Activated T-helper 9 cell treated with anti-CD3 and anti-CD28 coated beads, Interleukin-2, amount 50 U/mL, for 16 hours (primary cell): ENCODE results near the gene GFRA4.

Experiments
- DNase-seq: peaks from one replicate; pipeline ENCODE4 v3.0.0-alpha.2; 2020; ENCODE audit warnings: low read depth

The GFRA4 gene, protein sequence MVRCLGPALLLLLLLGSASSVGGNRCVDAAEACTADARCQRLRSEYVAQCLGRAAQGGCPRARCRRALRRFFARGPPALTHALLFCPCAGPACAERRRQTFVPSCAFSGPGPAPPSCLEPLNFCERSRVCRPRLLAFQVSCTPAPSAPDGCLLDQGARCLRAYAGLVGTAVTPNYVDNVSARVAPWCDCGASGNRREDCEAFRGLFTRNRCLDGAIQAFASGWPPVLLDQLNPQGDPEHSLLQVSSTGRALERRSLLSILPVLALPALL

GRCh38 chr20:3663031-3663701 is at the start of gene GFRA4:
Gene GFRA4, minus strand, starts transcription at chr20:3663399. Its CDS starts 0 bp downstream, at chr20:3663399.
- no peak for DNase-seq

DNA sequence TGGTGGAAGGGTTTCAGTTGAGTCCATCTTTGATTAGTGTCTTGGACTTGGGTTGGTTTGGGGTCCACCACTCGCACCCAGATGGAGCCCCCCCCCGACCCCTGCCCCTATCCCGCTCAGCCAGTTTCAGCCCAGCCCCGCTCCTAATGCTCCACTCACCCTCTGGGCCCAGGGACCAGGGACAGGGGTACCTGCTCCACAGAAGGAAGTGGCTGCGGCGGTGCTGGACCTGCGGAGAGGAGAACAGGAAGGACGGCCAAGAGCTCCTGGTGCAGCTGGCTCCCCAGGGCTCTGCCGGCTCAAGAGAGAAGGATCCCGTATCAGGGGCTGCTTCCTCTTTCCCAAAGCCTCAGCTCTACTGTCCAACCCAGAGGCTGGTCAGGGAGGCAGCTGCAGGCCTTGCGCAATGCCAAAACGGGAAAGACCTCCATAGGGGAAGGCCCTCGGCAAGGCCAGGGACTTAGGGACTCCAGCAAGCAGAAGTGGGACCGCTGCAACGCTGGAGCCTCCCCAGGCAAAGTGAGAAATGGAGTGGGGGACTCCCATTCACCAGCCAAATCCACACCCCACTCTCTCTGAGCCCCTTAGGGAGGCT is 49.2 kb upstream of the GFRA4 start, which contains the start of gene SIGLEC1:
Gene SIGLEC1 (minus strand): TSS at position 322 of the 595 bp plus-strand sequence. CDS start 5,472 bp downstream, outside the sequence.
- no peak for DNase-seq

DNA sequence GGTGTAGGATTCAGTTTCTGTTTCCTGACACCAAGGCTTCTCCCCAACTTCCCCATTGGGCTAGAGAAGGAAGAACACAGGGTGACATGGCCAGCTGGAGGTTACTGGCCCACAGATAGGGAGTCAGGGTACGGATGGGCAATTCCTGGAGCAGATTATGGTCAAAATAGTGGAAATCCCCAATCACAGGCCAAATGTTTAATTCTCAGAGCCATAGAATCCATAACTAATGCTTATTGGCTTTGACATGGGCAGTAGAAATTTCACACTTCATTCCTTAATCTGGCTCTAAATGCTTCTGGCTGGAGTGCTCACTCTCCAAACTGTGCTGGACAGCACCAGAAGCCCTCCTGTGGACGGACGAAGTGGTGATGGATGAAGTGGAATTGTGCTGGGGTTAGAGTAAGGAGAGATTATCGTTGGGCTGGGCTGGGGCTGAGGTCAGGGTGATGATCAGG is 48.3 kb upstream of the GFRA4 start:
- no peak for DNase-seq

- peak; percentile 62 for DNase-seq
Observed at GRCh38 chr20:3710703-3711483, 47.7 kb upstream of the GFRA4 start.

DNA sequence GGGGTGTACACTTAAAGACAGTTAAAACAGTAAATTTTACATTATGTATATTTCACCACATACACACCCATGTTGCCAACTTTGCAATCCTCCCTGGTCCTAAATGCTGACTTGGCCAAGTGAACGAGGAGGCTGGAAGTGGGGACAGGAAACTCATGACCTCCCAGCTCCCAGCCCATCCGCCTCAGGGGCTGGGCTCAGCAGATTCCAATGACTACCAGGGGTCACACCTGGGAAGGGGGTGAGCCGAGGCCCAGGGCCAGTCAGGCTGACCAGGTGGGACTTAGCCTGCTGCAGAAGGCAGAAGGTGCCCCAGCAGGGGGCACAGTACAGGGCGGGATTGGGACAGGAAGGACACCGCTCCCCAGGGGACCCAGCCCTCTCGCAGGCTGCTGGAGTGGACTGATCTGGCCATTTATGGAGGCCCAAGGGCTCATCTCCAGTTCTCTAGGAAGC is 46.8 kb upstream of the GFRA4 start:
- DNase-seq: no peak

DNA sequence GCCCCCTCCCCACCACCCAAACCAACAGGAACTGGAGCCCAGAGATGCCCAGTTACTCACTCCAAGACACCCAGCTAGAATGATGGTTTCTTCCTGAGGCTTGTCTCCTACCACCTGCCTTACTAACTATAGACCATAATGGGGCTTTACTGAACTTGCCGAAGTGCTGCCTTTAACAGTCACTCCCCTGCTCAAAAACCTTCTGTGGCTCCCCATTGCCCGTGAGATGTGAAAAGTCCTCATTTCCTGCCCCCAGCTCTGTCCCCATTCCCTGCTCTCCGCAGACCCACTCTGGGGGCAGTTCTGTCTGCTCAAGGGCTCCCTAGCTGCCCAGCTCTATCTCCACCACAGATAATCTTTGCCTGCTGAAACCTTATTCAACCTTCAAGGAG is 44.3 kb upstream of the GFRA4 start:
- DNase-seq: no peak

DNA sequence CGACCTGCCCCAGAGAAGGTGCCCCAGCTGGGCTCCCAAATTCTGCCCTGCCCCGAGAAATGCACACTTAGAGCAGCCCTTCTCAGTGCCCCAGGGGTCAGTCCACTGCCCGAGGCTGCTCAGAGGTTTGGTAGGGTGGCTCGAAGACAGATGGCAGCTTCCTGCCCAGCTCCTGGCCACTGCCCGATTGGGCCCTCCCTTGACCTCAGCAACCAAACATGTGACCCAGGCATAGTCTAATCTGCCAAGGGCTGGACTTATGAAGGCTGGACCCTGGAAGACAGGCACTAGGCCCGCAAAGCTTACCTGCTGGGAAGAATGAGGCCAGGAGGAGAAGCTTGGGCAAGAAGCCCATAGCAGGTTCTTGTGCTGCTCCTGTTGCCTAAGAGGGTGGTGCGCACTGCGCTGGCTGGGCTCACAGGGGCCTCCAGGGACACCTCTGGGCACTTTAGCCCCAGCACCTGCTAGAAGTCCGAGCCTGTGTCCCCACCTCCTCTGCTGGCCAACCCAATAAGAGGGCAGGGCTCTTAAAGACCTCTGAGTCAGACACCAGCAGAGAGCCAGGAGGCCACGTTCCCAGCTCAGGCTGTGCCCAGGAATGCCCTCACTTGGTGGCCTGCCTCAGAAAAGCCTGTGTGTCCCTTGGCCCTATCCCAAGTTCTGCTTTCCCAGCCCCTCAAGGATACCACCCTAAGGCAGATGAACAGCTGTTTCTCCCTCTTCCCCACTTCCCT is 43.7 kb upstream of the GFRA4 start:
- no peak for DNase-seq

DNA sequence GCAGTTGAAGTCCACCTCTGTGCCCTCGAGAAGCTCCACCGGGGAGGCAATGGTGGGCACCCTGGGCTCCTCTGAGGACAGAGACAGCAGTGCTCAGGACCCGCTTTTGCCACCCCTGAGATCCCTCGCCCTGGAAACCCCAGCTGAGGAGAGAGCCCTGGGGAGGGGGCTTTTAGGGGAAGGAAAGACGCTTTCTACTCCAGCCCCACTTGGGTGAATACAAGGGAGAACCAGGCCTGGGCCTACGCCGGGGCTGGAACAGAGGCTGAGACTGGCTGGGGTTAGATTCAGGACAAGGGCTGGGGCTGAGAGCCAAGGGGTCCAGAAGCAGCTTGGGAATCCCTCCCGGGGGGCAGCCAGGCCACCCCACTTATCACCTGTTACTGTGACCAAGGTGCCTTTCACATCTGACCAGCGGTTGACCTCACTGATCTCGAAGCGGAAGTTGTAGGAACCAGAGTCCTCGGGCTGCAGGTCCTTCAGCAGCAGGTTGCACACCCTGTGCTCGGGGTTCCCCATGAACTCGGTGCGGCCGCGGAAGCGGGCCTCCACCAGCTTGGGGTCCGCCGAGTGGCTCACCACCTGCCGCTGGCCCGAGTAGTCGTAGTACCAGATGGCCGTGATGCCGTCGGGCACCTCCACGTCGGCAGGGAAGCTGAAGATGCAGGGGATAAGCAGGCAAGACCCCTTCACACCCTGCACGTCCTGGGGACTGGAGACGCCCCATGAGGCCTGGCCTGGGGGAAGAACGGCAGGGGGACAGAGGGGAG is 43.0 kb upstream of the GFRA4 start:
- no peak for DNase-seq

GRCh38 chr20:3705491-3705969 is 42.3 kb upstream of the GFRA4 start:
- DNase-seq: no peak

- DNase-seq: no peak
Observed at GRCh38 chr20:3704087-3704486, 40.9 kb upstream of the GFRA4 start.

DNA sequence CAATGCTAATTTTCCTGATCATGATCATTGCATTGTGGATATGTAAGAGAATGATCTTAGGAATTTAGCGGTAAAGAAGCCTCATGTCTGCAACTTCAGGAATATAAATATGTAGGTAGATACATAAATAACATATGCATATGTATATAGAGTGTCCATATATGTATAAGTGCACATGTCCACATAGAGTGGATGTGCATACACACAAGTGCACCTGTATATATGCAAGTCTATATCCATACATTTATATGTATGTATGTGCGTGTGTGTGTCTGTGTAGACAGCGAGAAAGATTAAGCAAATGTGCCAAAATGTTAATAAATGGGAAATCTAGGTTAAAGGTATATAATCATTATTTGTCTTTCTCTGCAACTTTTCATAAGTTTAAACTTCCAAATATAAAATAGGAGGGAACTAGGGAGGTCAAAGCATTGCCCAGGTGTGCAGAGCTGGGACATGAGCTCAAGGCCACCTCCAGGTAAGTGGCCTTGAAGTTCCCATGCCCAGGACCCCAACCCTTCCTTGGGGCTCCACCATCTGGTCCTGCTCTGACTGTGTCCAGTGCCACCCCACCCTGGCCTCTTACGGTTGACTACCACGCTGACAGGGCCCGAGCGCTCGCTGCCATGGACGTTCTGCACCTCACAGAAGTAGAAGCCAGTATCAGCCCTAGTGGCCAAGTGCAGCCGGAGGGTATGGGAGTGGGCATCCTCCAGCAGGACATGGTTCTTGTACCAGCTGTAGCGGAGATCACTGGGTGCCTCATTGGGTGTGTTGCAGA is 39.6 kb upstream of the GFRA4 start:
- no peak for DNase-seq

DNA sequence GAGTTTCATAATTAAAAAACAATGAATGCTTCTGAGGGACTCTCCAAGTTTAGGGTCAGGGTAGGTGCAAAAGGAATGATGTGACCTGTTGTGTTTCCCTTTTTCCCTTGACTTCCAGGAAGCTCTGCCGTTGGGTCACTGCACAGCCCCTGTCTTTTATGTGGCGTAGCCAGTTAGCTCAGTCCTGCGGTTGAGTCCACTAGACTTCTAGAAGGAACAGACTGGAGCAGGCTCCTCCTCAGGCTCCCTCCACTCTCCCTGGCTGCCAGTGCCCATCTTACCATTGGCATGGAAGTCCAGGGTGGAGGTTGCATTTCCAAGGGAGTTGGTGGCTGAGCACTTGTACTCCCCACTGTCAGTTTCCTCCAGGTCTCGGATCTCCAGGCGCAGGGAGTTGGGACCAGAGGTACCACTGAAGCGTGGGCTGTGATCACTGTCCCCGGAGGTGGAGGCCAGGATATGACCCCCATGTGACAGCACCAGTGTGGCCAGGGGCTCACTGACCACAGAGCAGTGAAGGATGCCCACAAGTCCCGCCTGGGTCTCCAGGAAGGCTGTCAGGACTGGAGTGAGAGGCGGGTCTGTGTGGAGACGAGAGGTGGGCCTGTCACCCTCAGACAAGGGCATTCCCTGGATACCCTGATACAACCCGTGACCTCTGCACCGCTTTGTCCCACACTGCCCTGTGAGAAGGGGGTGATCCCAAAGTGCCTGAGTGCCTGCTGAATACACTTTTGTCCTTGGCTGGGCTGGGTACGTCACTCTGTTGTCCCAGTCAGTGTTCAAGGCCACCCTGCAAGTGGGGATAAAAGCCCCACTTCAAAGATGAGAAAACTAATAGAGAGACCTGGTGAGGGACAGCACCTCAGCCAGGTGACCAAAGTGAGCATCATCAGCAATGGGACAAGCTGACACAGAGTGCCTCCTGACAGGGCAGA is 38.1 kb upstream of the GFRA4 start:
- DNase-seq: no peak

DNA sequence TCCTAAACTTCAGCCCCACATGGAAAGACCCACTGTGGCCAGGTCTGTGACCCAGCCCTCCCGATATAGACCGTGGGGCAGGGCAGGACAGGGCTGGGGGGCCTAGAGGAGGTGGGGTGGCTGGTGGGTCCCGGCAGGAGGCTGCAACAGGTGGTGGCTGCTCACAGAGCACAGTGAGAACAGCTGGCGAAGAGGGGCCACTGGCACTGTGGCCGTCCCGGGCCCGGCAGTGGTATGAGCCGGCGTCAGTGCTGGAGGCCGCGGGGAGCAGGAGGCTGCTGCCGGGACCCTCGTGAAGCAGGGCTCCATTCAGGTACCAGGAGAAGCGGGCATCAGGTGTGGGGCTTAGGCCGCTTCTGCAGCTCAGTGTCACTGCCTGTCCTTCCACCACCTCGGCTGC is 35.8 kb upstream of the GFRA4 start:
- no peak for DNase-seq

GRCh38 chr20:3698591-3699001 is 35.4 kb upstream of the GFRA4 start:
- DNase-seq: no peak

DNA sequence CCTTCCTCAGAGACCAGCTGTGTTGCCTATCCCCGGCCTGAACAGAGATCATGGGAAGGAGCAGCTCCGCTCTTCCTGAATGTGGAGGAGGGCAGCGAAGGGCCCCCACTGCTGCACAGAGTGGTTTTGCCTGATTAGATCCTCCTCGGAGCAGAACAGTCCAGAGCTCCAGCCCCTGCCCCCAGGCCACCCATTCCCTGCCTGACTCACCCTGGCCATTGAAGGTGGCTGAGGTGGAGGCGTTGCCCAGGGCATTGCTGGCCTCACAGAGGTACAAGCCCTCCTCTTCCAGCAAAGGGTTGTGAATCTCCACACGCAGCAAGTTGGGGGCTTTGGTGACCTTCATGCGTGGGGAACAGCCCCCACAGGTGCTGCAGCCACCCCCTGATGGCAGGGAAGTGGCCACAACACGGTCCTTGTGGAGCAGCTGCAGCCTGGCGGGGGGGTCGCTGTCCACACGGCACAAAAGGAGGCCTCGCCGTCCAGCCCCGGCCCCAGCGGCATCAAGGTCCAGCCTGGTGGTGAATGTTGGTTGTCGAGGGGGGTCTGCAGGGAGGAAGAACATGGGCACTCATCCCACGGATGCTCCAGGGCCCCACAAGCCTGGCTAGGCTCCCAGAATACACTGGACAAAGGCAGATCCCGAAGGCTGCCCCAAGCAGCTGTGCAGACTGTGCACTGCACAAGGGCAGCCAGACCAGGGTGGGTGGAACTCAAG is 34.5 kb upstream of the GFRA4 start:
- DNase-seq: no peak

GRCh38 chr20:3696745-3697587 is 33.8 kb upstream of the GFRA4 start:
- DNase-seq: no peak

GRCh38 chr20:3696200-3696599 is 33.0 kb upstream of the GFRA4 start:
- no peak for DNase-seq
